GM18951 (cell line): Measurements from ENCODE around the gene STX19.
"Not testable (repeated sequence)": the region's sequence is repeated elsewhere in the genome, so short reads cannot be mapped to it uniquely, and the experiment has no call there.

Source experiments
- POLR2A ChIP-seq: IDR thresholded peaks from 4 replicates; pipeline ENCODE4 v1.6.1; 2011; ENCODE audit warnings: mild to moderate bottlenecking; ENCODE audit not compliant: insufficient read length, insufficient read depth; ENCODE audit errors: extremely low read depth
- in situ Hi-C: fragments of 300-500 bp; cut with MboI; formaldehyde crosslinking; loops from one replicate; pipeline ENCODE4 v1.12.0; 2022; ENCODE audit warnings: low sequenced_read_pairs, mixed read lengths, inconsistent platforms; ENCODE audit not compliant: unreplicated experiment

The STX19 gene

DNA sequence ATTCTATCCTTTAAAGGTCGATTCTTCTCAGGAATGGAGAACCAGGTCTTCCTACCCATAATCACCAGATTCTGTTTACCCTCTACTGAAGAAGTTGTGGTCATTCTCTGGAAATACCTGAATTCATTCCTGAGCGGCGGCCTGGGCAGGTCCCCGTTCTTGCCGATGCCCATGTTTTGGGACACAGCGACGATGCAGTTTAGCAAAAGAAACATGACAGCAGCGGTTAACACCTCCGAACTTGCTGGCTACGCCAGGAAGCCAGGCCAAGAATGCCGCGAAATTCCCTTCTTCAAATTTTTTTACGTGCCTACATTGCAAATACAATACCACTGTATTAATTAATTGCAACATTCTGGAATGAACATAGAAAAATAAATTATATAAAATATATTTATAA lies 32.9 kb upstream of the STX19 start:
- in situ Hi-C loops, result no loop called here
- TF ChIP-seq POLR2A, result no peak

DNA sequence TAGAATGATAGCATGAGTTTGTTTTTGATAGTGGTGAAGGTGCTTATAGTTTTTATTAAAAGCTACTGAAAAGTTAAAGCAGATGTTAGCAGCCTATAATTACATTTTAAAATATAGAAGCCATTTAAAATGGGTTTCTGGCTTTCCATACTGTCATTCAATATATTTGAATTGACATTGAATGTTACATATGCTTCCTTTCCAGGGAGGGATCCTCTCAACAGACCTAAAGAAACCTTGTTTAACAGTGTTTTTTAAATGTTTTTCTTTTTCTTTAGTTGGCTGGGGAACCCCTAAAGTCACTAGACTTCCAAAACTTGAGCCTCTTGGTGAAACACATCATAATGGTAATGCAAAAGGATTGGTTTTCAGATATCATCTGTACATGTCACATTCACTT lies 22.1 kb upstream of the STX19 start:
- in situ Hi-C loops, result no loop called here
- no peak for TF ChIP-seq POLR2A

DNA sequence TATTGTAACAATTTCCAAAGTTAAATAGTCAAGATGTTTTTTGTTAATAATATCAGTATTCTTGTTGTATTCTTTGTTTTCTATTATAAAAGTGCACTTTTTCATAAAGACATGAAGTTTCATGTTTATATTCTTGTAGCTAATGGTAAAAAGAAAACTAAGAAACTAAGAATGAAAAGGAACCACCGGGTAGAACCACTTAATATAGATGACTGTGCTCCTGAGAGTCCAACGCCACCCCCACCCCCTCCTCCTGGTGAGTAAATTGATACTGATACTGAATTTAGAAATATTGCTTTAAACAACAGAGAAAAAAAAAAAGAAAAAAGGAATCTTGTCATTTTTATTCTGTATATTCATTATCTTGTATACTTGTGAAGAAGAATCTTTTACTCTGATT lies 20.9 kb upstream of the STX19 start:
- TF ChIP-seq POLR2A, result no peak
- in situ Hi-C loops, result no loop called here

DNA sequence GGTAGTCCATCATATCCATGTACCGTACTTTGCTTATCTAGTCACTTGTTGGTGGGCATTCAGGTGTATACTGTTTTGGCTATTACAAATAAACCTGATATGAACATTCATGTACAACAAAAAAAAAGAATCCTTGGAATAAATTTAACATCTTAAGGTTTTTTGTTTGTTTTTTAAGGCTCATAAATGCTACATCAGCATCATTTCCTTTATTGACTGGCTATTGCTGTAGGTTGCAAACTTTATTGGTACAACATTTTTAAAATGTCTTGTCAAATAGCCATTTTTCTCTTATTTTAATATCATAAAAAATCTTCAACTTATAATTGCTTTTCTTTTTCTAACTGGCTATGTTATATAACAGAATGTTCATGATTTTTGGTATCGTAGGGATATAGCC lies 18.1 kb upstream of the STX19 start:
- in situ Hi-C loops, result no loop called here
- TF ChIP-seq POLR2A, result no peak

DNA sequence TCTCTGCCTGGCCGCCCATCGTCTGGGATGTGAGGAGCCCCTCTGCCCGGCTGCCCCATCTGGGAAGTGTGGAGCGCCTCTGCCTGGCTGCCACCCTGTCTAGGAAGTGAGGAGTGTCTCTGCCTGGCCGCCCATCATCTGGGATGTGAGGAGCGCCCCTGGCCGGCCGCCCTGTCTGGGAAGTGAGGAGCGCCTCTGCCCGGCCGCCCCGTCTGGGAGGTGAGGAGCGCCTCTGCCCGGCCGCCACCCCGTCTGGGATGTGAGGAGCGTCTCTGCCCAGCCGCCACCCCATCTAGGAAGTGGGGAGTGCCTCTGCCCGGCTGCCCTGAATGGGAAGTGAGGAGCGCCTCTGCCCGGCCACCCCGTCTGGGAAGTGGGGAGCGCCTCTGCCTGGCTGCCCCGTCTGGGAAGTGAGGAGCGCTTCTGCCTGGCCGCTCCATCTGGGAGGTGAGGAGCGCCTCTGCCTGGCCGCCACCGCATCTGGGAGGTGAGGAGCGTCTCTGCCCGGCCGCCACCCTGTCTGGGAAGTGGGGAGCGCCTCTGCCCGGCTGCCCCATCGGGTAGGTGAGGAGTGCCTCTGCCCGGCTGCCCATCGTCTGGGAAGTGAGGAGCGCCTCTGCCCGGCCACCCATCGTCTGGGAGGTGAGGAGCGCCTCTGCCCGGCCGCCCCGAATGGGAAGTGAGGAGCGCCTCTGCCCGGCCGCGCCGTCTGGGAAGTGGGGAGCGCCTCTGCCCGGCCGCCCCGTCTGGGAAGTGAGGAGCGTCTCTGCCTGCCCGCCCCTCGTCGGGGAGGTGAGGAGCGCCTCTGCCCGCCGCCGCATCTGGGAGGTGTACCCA lies 15.9 kb upstream of the STX19 start:
- in situ Hi-C loops, result not testable (repeated sequence)

DNA sequence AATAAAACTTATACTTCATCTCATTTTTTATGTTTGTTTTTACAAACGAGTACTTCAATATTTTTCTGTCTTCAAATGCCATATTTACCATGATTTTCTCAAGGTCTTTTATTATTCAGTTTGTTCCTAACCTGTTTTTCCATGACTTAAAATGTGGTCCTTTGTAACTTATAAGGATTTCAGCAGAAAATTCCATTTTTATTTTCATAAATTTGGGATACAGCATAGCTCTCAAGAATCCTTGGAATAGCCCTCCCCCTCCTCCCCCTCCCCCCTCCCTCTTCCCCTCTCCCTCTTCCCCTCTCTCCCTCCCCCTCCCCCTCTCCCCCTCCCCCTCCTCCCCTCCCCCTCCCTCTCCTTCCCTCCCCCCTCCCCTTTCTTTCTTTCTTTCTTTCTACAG lies 14.9 kb upstream of the STX19 start:
- no peak for TF ChIP-seq POLR2A

DNA sequence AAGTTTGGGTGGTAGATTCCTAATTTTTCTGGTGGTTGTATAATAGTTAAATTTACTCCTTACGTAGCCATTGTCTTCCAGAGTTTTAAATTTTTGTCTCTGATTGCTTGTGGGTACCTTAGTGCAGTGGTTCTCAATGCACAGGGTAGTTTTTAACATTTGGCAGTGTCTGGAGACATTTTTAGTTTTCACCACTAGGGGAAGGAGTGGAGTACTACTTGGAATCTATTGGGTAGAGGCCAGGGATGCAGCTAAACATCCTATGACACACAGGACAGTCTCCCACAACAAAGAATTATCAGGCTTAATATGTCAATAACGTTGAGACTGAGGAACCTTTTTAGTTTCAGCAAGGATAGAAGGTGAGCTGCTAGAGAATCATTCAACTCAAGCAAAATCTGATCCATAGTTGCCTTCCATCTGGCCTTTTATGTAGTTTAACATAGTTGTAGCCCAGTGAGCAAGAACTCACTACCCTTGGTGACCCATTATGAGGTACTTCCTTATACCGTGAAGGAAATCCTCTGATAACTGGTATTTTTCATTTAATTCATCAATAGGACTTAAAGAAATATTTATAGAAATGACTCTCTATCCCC lies 8.6 kb upstream of the STX19 start:
- TF ChIP-seq POLR2A, result no peak
- in situ Hi-C loops, result no loop called here

More for the DNA sequence above, 14.9 kb upstream of the STX19 start:
- in situ Hi-C loops, result no loop called here

DNA sequence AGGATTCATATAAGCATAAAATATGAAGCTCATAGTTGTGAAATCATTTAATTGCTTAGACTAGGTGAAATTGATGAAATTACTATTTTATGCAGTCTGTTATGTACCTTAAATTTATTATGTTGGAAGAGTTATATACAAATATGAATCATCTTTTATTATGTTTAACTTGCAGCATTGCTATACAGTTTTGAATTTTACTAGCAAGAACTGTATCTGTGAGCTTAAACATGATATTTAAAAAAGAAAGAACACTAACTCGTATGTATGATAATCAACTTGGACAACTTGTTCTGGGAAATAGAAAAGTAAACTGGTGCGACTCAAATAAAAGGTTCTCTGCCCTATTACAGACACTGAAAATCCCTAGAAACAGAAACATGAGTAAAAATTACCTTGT lies 1.8 kb downstream of the STX19 start:
- no peak for TF ChIP-seq POLR2A
- in situ Hi-C loops, result no loop called here

DNA sequence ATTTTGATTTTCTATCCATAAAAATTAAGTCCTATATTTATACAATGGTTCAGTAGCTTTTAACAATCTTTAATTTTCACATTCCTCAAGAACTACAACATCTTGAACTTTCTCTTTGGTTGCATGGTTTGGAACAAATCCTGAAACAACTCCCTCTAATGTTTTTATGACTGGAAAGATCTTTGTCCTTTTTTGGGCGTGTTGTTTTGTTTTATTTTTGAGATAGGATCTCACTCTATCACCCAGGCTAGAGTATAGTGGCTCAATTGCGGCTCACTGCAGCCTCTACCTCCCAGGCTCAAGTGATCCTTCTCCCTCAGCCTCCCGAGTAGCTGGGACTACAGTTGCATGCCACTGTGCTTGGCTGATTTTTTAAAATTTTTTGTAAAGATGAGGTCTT lies 4.0 kb downstream of the STX19 start:
- no peak for TF ChIP-seq POLR2A
- in situ Hi-C loops, result no loop called here

DNA sequence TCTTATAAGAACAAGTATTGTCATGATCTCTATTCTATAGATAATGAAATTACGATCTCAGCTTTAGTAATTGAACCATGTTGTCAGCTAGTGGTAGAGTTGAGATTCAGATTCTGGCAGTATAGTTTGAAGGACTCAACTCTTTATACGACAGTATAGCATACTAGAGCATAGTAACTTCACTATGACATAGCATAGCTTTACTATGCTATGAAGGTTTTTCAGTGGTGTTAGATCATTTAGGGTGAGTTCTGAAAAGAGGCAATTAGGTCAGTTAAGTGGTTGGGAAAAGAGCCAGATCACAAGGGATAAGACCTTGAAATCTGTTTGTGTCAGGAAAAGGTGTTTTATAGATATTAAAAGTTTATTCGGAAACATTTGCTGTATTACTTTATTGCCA lies 8.1 kb downstream of the STX19 start:
- in situ Hi-C loops, result no loop called here
- no peak for TF ChIP-seq POLR2A

DNA sequence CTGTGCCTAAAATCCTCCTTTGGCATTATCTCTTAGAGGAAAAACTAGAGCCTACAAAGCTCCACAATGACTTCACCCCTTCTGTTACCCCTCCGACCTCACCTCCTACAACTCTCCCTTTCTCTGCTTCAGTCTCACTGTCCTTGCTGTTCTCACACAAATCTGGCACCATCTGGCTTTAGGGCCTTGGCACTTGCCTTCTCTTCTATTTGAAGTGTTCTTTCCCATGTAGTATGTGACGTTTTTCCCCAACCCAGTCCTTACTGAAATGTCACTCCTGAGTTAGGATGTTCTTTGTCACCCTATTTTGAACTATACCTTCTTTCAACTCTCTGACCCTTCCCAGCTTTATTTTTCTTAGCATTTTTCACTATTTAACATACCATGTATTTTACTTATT lies 8.7 kb downstream of the STX19 start:
- in situ Hi-C loops, result no loop called here
- TF ChIP-seq POLR2A, result no peak

DNA sequence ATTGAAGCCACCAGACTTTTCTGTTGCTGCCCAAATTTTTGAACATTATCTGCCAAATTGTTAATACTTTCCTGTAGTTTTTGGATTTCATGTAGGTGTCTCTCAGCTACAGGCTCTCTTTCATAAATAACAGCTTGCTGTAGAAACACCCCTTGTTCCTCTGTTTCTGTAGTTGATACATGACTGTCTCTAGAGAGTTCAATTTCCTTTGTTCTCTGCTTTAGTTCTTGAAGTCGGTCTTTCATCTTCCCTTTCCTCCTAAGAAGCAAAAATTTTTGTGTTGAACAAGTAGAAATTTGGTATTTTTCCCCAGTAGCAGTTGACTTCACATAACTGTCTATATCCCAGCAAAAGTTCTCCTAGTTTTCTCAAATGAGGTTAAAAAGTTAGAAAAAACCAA lies 13.4 kb downstream of the STX19 start:
- in situ Hi-C loops, result no loop called here
- no peak for TF ChIP-seq POLR2A

DNA sequence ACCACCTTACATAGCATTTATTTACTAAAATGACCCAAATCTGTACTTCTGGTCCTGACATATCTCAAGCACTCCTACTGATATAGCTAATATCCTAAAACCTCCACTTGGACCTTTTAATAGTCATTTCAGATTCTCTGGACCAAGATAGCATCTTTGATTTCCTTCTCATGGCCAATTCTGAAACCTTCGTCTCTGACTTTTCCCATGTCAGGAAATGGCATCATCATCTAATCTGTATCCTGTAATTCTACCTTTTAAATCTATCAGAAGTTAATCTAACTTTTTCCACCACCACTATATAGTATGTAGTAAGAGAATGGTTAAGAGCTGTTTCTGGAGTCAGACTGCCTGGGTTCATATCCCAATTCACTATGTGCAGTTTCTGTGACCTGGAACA lies 16.2 kb downstream of the STX19 start:
- TF ChIP-seq POLR2A, result no peak
- in situ Hi-C loops, result no loop called here

DNA sequence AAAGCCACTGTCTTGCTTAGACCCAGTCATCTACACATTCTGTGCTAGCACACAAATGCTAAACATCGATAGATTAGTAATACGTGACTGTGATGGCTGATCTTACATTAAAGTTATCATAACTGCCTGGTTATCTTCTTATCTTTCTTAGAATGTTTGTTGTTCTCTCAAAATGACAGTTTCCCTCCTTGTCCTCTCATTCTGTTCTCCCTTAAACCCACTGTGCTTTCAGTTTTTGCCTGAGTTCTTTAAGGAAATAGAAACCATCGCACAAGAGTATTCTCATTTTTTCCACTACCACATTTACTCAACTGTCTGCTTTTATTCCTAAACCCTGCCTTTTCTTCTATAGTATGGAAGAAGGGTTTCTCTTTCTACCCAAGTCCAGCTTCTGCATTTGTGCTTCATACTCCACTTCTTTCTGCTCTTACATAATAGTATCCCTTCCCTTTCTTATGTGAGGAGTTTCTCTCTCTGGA lies 17.1 kb downstream of the STX19 start:
- no peak for TF ChIP-seq POLR2A
- in situ Hi-C loops, result no loop called here
